Central memory CD8-positive, alpha-beta T cell (primary cell): Measurements from ENCODE around the gene R3HCC1L.

ENCODE experiments used
- ATAC-seq: fragments of 150-1000 bp; cut with Tn5 transposase; replicated peaks from 2 replicates; pipeline ENCODE4 v1.10.0; 2022; ENCODE audit warnings: mild to moderate bottlenecking, moderate FRiP score, moderate number of reproducible peaks; ENCODE audit not compliant: poor library complexity, severe bottlenecking; ENCODE audit errors: extremely low read depth
- DNase-seq, 2 donors: peaks; one replicate each; pipeline ENCODE4 v3.0.0; 2021; ENCODE audit warnings: low spot score in 2 of 2
- H3K27ac Mint-ChIP-seq: one replicate; pipeline ENCODE4 v1.8.0; 2022; ENCODE audit warnings: low read depth, mild to moderate bottlenecking, moderate library complexity, mixed read lengths
- H3K27me3 Mint-ChIP-seq: one replicate; pipeline ENCODE4 v1.8.0; 2022; ENCODE audit warnings: mixed read lengths
- H3K36me3 Mint-ChIP-seq: one replicate; pipeline ENCODE4 v1.8.0; 2022; ENCODE audit warnings: mild to moderate bottlenecking, moderate library complexity, mixed read lengths; ENCODE audit not compliant: insufficient read depth
- H3K4me1 Mint-ChIP-seq: one replicate; pipeline ENCODE4 v1.8.0; 2022; ENCODE audit warnings: mixed read lengths
- H3K4me3 Mint-ChIP-seq: one replicate; pipeline ENCODE4 v1.8.0; 2022; ENCODE audit warnings: mild to moderate bottlenecking, moderate library complexity, mixed read lengths
- H3K9me3 Mint-ChIP-seq: one replicate; pipeline ENCODE4 v1.8.0; 2022; ENCODE audit warnings: mixed read lengths

R3HCC1L gene

GRCh38 chr10:98260752-98261151 lies 126.3 kb downstream of the R3HCC1L start:
- peaks cover 8% of the 10 kb centered on the region for H3K4me1 Mint-ChIP-seq
- peak in 1 of 2 donors; percentile 8 for DNase-seq
- peak overlapping the region; percentile 45 for H3K4me3 Mint-ChIP-seq
- no peak overlapping the region for H3K27ac Mint-ChIP-seq
- no peaks in the 10 kb centered on the region for H3K9me3 Mint-ChIP-seq
- peaks cover 2% of the 10 kb centered on the region for H3K36me3 Mint-ChIP-seq
- ATAC-seq = no peak
- no peaks in the 10 kb centered on the region for H3K27me3 Mint-ChIP-seq

GRCh38 chr10:98261436-98262277 lies 127.2 kb downstream of the R3HCC1L start:
- H3K36me3 Mint-ChIP-seq = peaks cover 5% of the 10 kb centered on the region

GRCh38 chr10:98262571-98262970 lies 128.1 kb downstream of the R3HCC1L start:
- H3K4me1 Mint-ChIP-seq = peaks cover 6% of the 10 kb centered on the region
- no peak overlapping the region for H3K27ac Mint-ChIP-seq
- peaks cover 5% of the 10 kb centered on the region for H3K36me3 Mint-ChIP-seq
- ATAC-seq = no peak
- H3K9me3 Mint-ChIP-seq = no peaks in the 10 kb centered on the region
- peaks cover 13% of the 10 kb centered on the region for H3K27me3 Mint-ChIP-seq
- H3K4me3 Mint-ChIP-seq = no peak overlapping the region
- DNase-seq = no peak

More at GRCh38 chr10:98261436-98262277, 127.2 kb downstream of the R3HCC1L start:
- H3K27me3 Mint-ChIP-seq = peaks cover 5% of the 10 kb centered on the region
- H3K4me3 Mint-ChIP-seq = no peak overlapping the region
- ATAC-seq = no peak
- H3K27ac Mint-ChIP-seq = no peak overlapping the region
- peaks cover 6% of the 10 kb centered on the region for H3K4me1 Mint-ChIP-seq
- no peaks in the 10 kb centered on the region for H3K9me3 Mint-ChIP-seq
- peak in 1 of 2 donors; percentile 9 for DNase-seq

- Mint-ChIP-seq H3K27ac (peak overlapping the region; percentile 0), H3K27me3 (peaks cover 13% of the 10 kb centered on the region), H3K4me1 (peaks cover 6% of the 10 kb centered on the region), H3K9me3 (no peaks in the 10 kb centered on the region), H3K4me3 (no peak overlapping the region), H3K36me3 (peaks cover 5% of the 10 kb centered on the region)
- no peak for ATAC-seq
- no peak for DNase-seq
These were observed 128.6 kb downstream of the R3HCC1L start for GRCh38 chr10:98263088-98263487.

- ATAC-seq (no peak), DNase-seq (no peak)
- H3K4me3 Mint-ChIP-seq = no peak overlapping the region
- peaks cover 10% of the 10 kb centered on the region for H3K4me1 Mint-ChIP-seq
- H3K27ac Mint-ChIP-seq = peak overlapping the region; percentile 0
- peaks cover 21% of the 10 kb centered on the region for H3K27me3 Mint-ChIP-seq
- peaks cover 6% of the 10 kb centered on the region for H3K36me3 Mint-ChIP-seq
- no peaks in the 10 kb centered on the region for H3K9me3 Mint-ChIP-seq
These were observed 130.1 kb downstream of the R3HCC1L start for GRCh38 chr10:98264378-98265065.

- peaks cover 10% of the 10 kb centered on the region for H3K4me1 Mint-ChIP-seq
- H3K9me3 Mint-ChIP-seq = no peaks in the 10 kb centered on the region
- H3K27me3 Mint-ChIP-seq = peaks cover 30% of the 10 kb centered on the region
- ATAC-seq = no peak
- peaks cover 6% of the 10 kb centered on the region for H3K36me3 Mint-ChIP-seq
- H3K4me3 Mint-ChIP-seq = no peak overlapping the region
- no peak for DNase-seq
- no peak overlapping the region for H3K27ac Mint-ChIP-seq
These were observed 131.2 kb downstream of the R3HCC1L start for GRCh38 chr10:98265403-98266378.

- ATAC-seq (no peak), DNase-seq (no peak)
- H3K36me3 Mint-ChIP-seq = peaks cover 6% of the 10 kb centered on the region
- H3K4me3 Mint-ChIP-seq = peak overlapping the region; percentile 71
- no peaks in the 10 kb centered on the region for H3K9me3 Mint-ChIP-seq
- no peak overlapping the region for H3K27ac Mint-ChIP-seq
- peaks cover 10% of the 10 kb centered on the region for H3K4me1 Mint-ChIP-seq
- peaks cover 30% of the 10 kb centered on the region for H3K27me3 Mint-ChIP-seq
These were observed 132.2 kb downstream of the R3HCC1L start for GRCh38 chr10:98266647-98267046.

GRCh38 chr10:98267069-98267893 lies 132.8 kb downstream of the R3HCC1L start:
- H3K27me3 Mint-ChIP-seq = peaks cover 30% of the 10 kb centered on the region
- H3K4me3 Mint-ChIP-seq = peak overlapping the region; percentile 71
- no peak for DNase-seq
- no peak for ATAC-seq
- no peaks in the 10 kb centered on the region for H3K9me3 Mint-ChIP-seq
- H3K4me1 Mint-ChIP-seq = peaks cover 10% of the 10 kb centered on the region
- H3K27ac Mint-ChIP-seq = peak overlapping the region; percentile 23
- peaks cover 4% of the 10 kb centered on the region for H3K36me3 Mint-ChIP-seq

- ATAC-seq (peak; percentile 42), DNase-seq (no peak)
- Mint-ChIP-seq H3K4me1 (peaks cover 10% of the 10 kb centered on the region), H3K4me3 (peak within 1 kb of the TSS; percentile 71), H3K27ac (peak within 1 kb of the TSS; percentile 23), H3K36me3 (peaks cover 4% of the 10 kb centered on the region), H3K27me3 (peaks cover 34% of the 10 kb centered on the region), H3K9me3 (no peaks in the 10 kb centered on the region)
These were observed 133.6 kb downstream of the R3HCC1L start, which contains the start of gene LOXL4 for GRCh38 chr10:98267894-98268693. Gene LOXL4, minus strand, starts transcription at chr10:98268194. Its CDS starts 5,175 bp downstream, at chr10:98263019.

GRCh38 chr10:98268694-98269431 lies 134.4 kb downstream of the R3HCC1L start:
- peak overlapping the region; percentile 23 for H3K27ac Mint-ChIP-seq
- peaks cover 4% of the 10 kb centered on the region for H3K36me3 Mint-ChIP-seq
- H3K9me3 Mint-ChIP-seq = no peaks in the 10 kb centered on the region
- ATAC-seq = no peak
- peak overlapping the region; percentile 71 for H3K4me3 Mint-ChIP-seq
- peaks cover 41% of the 10 kb centered on the region for H3K27me3 Mint-ChIP-seq
- no peak for DNase-seq
- peaks cover 10% of the 10 kb centered on the region for H3K4me1 Mint-ChIP-seq
